ENCODE data around the gene FAM20B.

The FAM20B gene

GRCh38 chr1:179046808-179047635 is 21.3 kb downstream of the FAM20B start:
- Histone ChIP-seq H3K4me3 (no peak overlapping the region), H3K27ac (no peak overlapping the region)

- Histone ChIP-seq H3K4me3 (no peak overlapping the region), H3K27ac (no peak overlapping the region)
Observed at GRCh38 chr1:179047636-179047997, 21.9 kb downstream of the FAM20B start.

- Histone ChIP-seq H3K4me3 (no peak overlapping the region), H3K27ac (no peak overlapping the region)
Observed at GRCh38 chr1:179048339-179049124, 22.8 kb downstream of the FAM20B start.

- H3K27ac ChIP-seq: no peak overlapping the region
Observed at GRCh38 chr1:179052776-179053175, 27.1 kb downstream of the FAM20B start.

GRCh38 chr1:179053486-179053885 is 27.8 kb downstream of the FAM20B start:
- Histone ChIP-seq H3K4me3 (no peak overlapping the region), H3K27ac (no peak overlapping the region)

More at GRCh38 chr1:179052776-179053175, 27.1 kb downstream of the FAM20B start:
- no peak overlapping the region for H3K4me3 ChIP-seq

- Histone ChIP-seq H3K27ac (no peak overlapping the region), H3K4me3 (no peak overlapping the region)
Observed at GRCh38 chr1:179055937-179056336, 30.2 kb downstream of the FAM20B start.

- no peak overlapping the region for H3K27ac ChIP-seq
- no peak overlapping the region for H3K4me3 ChIP-seq
Observed at GRCh38 chr1:179058487-179059483, 33.1 kb downstream of the FAM20B start.

- H3K4me3 ChIP-seq: no peak overlapping the region
- no peak overlapping the region for H3K27ac ChIP-seq
Observed at GRCh38 chr1:179061360-179062282, 35.9 kb downstream of the FAM20B start.

GRCh38 chr1:179066471-179066870 is 40.8 kb downstream of the FAM20B start:
- Histone ChIP-seq H3K27ac (no peak overlapping the region), H3K4me3 (no peak overlapping the region)

- no peak overlapping the region for H3K4me3 ChIP-seq
- H3K27ac ChIP-seq: no peak overlapping the region
Observed at GRCh38 chr1:179077396-179077795, 51.7 kb downstream of the FAM20B start.

GRCh38 chr1:179079113-179079761 is 53.5 kb downstream of the FAM20B start:
- Histone ChIP-seq H3K27ac (no peak overlapping the region), H3K4me3 (no peak overlapping the region)

- peak overlapping the region; percentile 55 to 99 (median 84) for H3K4me3 ChIP-seq
Observed at GRCh38 chr1:179080866-179081686, 55.4 kb downstream of the FAM20B start.

GRCh38 chr1:179081687-179082332 is 56.1 kb downstream of the FAM20B start, which contains the start of gene TOR3A:
Gene TOR3A (plus strand): TSS chr1:179082070. CDS start chr1:179082129, 59 bp downstream.
- peak within 1 kb of the TSS; percentile 55 to 99 (median 84) for H3K4me3 ChIP-seq

More at GRCh38 chr1:179080866-179081686, 55.4 kb downstream of the FAM20B start:
- H3K27ac ChIP-seq: peak overlapping the region in 20 of 21 experiments; percentile 70 to 97 (median 91)

GRCh38 chr1:179082333-179082998 is 56.8 kb downstream of the FAM20B start:
- Histone ChIP-seq H3K27ac (peak overlapping the region; percentile 58 to 97 (median 91)), H3K4me3 (peak overlapping the region; percentile 55 to 99 (median 84))

More at GRCh38 chr1:179081687-179082332, 56.1 kb downstream of the FAM20B start, which contains the start of gene TOR3A:
- H3K27ac ChIP-seq: peak within 1 kb of the TSS; percentile 58 to 97 (median 91)

GRCh38 chr1:179082999-179083335 is 57.3 kb downstream of the FAM20B start:
- Histone ChIP-seq H3K27ac (peak overlapping the region in 20 of 21 experiments; percentile 70 to 97 (median 91)), H3K4me3 (peak overlapping the region; percentile 55 to 99 (median 84))

GRCh38 chr1:179083533-179083932 is 57.8 kb downstream of the FAM20B start:
- Histone ChIP-seq H3K27ac (peak overlapping the region in 2 of 21 experiments; percentile 92), H3K4me3 (peak overlapping the region in 1 of 7 experiments; percentile 65)
